ACC112 (cell line): ENCODE data around the gene DNAH14.
A peak's percentile ranks its signal among the peaks of the same experiment; 100 is the strongest.

Source experiments
- H2AFZ ChIP-seq: fragments of 200-600 bp; sonication (generic); one replicate; pipeline ENCODE4 v1.6.0; 2017; ENCODE audit warnings: antibody characterized with exemption, low read length; ENCODE audit not compliant: unreplicated experiment
- H3K27ac ChIP-seq: fragments of 200-600 bp; sonication (generic); 2 replicates; pipeline ENCODE4 v1.5.1; 2014; ENCODE audit warnings: low read depth, mild to moderate bottlenecking, antibody characterized with exemption, low read length, moderate library complexity
- H3K27me3 ChIP-seq: fragments of 200-600 bp; sonication (generic); 2 replicates; pipeline ENCODE4 v1.6.1; 2014; ENCODE audit warnings: mild to moderate bottlenecking, antibody characterized with exemption, low read length, moderate library complexity, mixed read lengths; ENCODE audit not compliant: insufficient read depth
- H3K36me3 ChIP-seq: fragments of 200-600 bp; sonication (generic); 2 replicates; pipeline ENCODE4 v1.6.1; 2016; ENCODE audit warnings: mild to moderate bottlenecking, antibody characterized with exemption, low read length, moderate library complexity, mixed read lengths; ENCODE audit not compliant: insufficient read depth
- H3K4me1 ChIP-seq: fragments of 200-600 bp; sonication (generic); one replicate; pipeline ENCODE4 v1.6.1; 2016; ENCODE audit warnings: low read length, mixed read lengths; ENCODE audit not compliant: insufficient read depth, unreplicated experiment, control insufficient read depth
- H3K4me3 ChIP-seq: fragments of 200-600 bp; sonication (generic); 2 replicates; pipeline ENCODE4 v1.5.1; 2014; ENCODE audit warnings: mild to moderate bottlenecking, low read depth, low read length
- H3K79me2 ChIP-seq: fragments of 200-600 bp; sonication (generic); one replicate; pipeline ENCODE4 v1.6.0; 2016; ENCODE audit warnings: low read length; ENCODE audit not compliant: control insufficient read depth, unreplicated experiment, insufficient read depth

Gene DNAH14

GRCh38 chr1:225361176-225361575 lies 431.7 kb downstream of the DNAH14 start:
- H3K4me3 ChIP-seq: no peak overlapping the region
- no peak overlapping the region for H2AFZ ChIP-seq
- no peaks in the 10 kb centered on the region for H3K36me3 ChIP-seq
- H3K79me2 ChIP-seq: no peaks in the 10 kb centered on the region
- H3K27me3 ChIP-seq: no peaks in the 10 kb centered on the region
- H3K27ac ChIP-seq: no peak overlapping the region
- H3K4me1 ChIP-seq: no peaks in the 10 kb centered on the region

- Histone ChIP-seq H3K27me3 (no peaks in the 10 kb centered on the region), H3K36me3 (no peaks in the 10 kb centered on the region), H3K79me2 (no peaks in the 10 kb centered on the region), H3K4me3 (0 out of 2 replicates have a peak overlapping the region, but pooled peaks have one; percentile 3), H2AFZ (peak overlapping the region; percentile 76), H3K27ac (no peak overlapping the region), H3K4me1 (no peaks in the 10 kb centered on the region)
Measured at GRCh38 chr1:225362805-225363204, 433.3 kb downstream of the DNAH14 start.

- Histone ChIP-seq H2AFZ (no peak overlapping the region), H3K27me3 (no peaks in the 10 kb centered on the region), H3K79me2 (no peaks in the 10 kb centered on the region), H3K36me3 (no peaks in the 10 kb centered on the region), H3K27ac (no peak overlapping the region), H3K4me1 (no peaks in the 10 kb centered on the region), H3K4me3 (no peak overlapping the region)
Measured at GRCh38 chr1:225364439-225364838, 435.0 kb downstream of the DNAH14 start.

GRCh38 chr1:225366018-225366417 lies 436.5 kb downstream of the DNAH14 start:
- no peak overlapping the region for H2AFZ ChIP-seq
- H3K4me3 ChIP-seq: no peak overlapping the region
- H3K79me2 ChIP-seq: no peaks in the 10 kb centered on the region
- H3K27ac ChIP-seq: no peak overlapping the region
- no peaks in the 10 kb centered on the region for H3K4me1 ChIP-seq
- H3K27me3 ChIP-seq: no peaks in the 10 kb centered on the region
- H3K36me3 ChIP-seq: no peaks in the 10 kb centered on the region

GRCh38 chr1:225366552-225366951 lies 437.1 kb downstream of the DNAH14 start:
- Histone ChIP-seq H2AFZ (peak overlapping the region; percentile 68), H3K4me3 (no peak overlapping the region), H3K4me1 (no peaks in the 10 kb centered on the region), H3K79me2 (no peaks in the 10 kb centered on the region), H3K36me3 (no peaks in the 10 kb centered on the region), H3K27me3 (no peaks in the 10 kb centered on the region), H3K27ac (no peak overlapping the region)

GRCh38 chr1:225368036-225368552 lies 438.6 kb downstream of the DNAH14 start:
- no peak overlapping the region for H3K27ac ChIP-seq
- H3K79me2 ChIP-seq: no peaks in the 10 kb centered on the region
- H2AFZ ChIP-seq: no peak overlapping the region
- H3K4me1 ChIP-seq: no peaks in the 10 kb centered on the region
- no peaks in the 10 kb centered on the region for H3K27me3 ChIP-seq
- H3K4me3 ChIP-seq: no peak overlapping the region
- no peaks in the 10 kb centered on the region for H3K36me3 ChIP-seq

- Histone ChIP-seq H3K36me3 (no peaks in the 10 kb centered on the region), H3K79me2 (no peaks in the 10 kb centered on the region), H3K4me3 (no peak overlapping the region), H3K27me3 (no peaks in the 10 kb centered on the region), H3K4me1 (no peaks in the 10 kb centered on the region), H2AFZ (no peak overlapping the region), H3K27ac (no peak overlapping the region)
Measured at GRCh38 chr1:225371366-225372010, 442.0 kb downstream of the DNAH14 start.

GRCh38 chr1:225373155-225373554 lies 443.7 kb downstream of the DNAH14 start:
- Histone ChIP-seq H3K4me1 (no peaks in the 10 kb centered on the region), H3K4me3 (no peak overlapping the region), H3K27ac (no peak overlapping the region), H3K36me3 (no peaks in the 10 kb centered on the region), H3K27me3 (no peaks in the 10 kb centered on the region), H3K79me2 (no peaks in the 10 kb centered on the region), H2AFZ (no peak overlapping the region)

- Histone ChIP-seq H2AFZ (no peak overlapping the region), H3K36me3 (no peaks in the 10 kb centered on the region), H3K27me3 (no peaks in the 10 kb centered on the region), H3K4me1 (no peaks in the 10 kb centered on the region), H3K4me3 (no peak overlapping the region), H3K79me2 (no peaks in the 10 kb centered on the region), H3K27ac (no peak overlapping the region)
Measured at GRCh38 chr1:225374996-225375395, 445.5 kb downstream of the DNAH14 start.

GRCh38 chr1:225378880-225379279 lies 449.4 kb downstream of the DNAH14 start:
- H3K4me1 ChIP-seq: no peaks in the 10 kb centered on the region
- no peaks in the 10 kb centered on the region for H3K27me3 ChIP-seq
- no peak overlapping the region for H2AFZ ChIP-seq
- H3K79me2 ChIP-seq: no peaks in the 10 kb centered on the region
- H3K4me3 ChIP-seq: no peak overlapping the region
- H3K27ac ChIP-seq: no peak overlapping the region
- no peaks in the 10 kb centered on the region for H3K36me3 ChIP-seq

- Histone ChIP-seq H3K4me1 (no peaks in the 10 kb centered on the region), H2AFZ (no peak overlapping the region), H3K4me3 (no peak overlapping the region), H3K27me3 (no peaks in the 10 kb centered on the region), H3K36me3 (no peaks in the 10 kb centered on the region), H3K79me2 (no peaks in the 10 kb centered on the region), H3K27ac (no peak overlapping the region)
Measured at GRCh38 chr1:225380691-225381090, 451.2 kb downstream of the DNAH14 start.
